Islet precursor cell (in vitro differentiated cells): Measurements from ENCODE around the gene ASIP.
A peak's percentile ranks its signal among the peaks of the same experiment; 100 is the strongest.
"Not testable (repeated sequence)": the region's sequence is repeated elsewhere in the genome, so short reads cannot be mapped to it uniquely, and the experiment has no call there.

ENCODE experiments used
- DNase-seq: peaks from one replicate; pipeline ENCODE4 v3.0.0-alpha.2; 2018

ASIP gene

DNA sequence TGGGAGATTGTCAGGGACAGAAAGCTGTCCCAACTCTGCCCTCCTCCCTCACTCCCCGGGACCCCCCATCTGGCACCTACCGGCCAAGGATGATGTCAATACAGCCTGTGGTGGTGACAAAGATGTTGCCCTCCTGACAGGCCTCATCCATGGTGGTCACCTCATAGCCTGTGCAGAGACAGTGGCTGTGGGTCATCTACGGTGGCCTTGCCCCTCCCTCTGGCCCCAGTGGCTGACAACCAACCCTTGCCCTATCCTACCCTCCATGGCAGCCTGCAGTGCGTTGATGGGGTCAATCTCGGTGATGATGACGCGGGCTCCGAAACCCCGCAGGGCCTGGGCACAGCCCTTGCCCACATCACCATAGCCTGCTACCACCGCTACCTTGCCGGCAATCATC, 49.2 kb downstream of the ASIP start:
- DNase-seq = no peak

DNA sequence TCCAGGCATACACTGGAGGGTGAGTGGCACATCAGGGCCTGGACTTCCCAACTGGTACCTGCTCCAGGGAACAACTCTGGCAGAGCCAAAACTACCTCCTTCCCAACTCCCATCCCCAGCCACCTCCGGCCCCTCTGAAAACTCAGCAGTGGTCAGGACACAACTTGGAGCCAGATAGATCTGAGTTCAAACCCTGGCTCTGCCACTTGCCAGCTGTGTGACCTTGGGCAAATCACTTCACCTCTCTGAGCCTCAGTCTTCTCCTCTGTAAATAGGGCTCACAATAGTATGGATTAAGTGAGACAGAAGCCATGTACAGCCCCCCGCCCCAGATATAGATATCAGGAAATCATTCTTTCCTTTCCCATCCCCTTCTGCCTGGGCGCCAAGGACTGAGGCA, 51.3 kb downstream of the ASIP start:
- no peak for DNase-seq

DNA sequence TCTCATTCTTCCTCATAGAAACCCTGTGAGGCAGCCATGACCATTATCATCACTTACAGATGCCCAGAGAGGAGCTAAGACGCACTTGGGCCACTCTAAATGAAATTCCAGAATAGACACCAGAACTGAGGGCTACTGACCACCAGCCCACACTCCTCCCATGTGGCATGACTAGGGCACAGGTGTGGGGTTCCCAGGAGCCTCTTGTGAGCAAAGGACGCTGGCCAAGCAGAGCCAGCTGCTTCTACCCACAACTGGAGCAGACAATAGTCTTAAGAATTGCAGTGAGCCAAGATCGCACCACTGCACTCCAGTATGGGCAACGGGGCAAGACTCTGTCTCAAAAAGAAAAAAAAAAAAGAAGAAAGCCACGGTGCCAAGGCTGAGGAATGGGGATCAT, 51.9 kb downstream of the ASIP start:
- DNase-seq = no peak

DNA sequence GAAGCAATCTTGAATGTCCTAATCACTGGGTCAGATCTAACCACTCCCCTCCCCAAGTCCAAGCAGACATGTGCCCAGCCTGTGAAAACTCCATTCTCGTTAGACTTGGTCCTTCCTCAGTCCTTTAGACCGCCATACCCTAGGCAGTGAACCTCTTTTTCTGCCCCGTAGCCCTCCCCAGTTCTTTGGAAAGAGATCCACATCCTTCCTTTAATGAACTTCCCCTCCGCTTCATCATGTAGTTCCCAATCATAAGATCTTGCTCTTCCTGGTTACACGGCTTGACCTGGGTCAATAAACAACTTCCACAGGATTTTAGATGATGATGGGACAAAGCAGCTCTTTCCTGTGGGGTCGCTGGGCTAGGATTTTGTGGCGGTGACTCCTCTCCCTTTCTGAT, 52.4 kb downstream of the ASIP start:
- DNase-seq = no peak

DNA sequence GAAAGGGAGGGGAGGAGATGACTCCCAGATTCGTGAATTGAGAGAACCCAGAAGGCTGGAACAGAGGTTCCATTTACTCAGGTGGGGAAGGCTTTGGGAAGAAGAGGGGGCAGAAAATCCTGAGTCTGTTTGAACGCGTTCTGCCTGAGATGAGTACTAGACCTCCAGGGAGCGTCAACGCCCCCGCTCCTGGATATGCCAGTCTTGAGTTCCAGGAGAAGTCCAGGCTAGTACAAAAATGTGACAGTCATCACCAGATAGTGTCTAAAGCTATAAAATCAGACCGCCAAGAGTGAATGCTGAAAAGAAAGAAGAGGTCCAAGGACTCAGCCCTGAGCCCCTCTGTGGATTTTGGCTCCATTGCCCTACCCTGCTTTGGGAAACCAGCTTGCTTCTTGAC, 53.3 kb downstream of the ASIP start:
- DNase-seq = no peak

DNA sequence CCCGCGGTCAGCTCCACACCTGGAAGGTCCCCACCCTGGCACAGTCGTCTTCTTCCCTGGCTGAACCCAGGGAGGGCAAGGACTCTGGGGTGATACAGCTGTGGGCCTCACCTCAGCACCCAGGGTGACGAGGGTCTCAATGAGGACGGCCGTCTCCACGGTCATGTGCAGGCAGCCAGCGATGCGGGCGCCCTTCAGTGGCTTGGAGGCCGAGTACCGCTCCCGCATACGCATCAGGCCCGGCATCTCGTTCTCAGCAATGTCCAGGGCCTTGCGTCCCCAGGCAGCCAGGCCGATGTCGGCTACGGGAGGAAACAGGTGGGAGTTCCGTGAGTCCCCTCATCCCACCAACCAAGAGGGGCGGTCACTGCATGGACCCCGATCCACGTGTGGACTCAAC, 54.1 kb downstream of the ASIP start:
- no peak for DNase-seq

DNA sequence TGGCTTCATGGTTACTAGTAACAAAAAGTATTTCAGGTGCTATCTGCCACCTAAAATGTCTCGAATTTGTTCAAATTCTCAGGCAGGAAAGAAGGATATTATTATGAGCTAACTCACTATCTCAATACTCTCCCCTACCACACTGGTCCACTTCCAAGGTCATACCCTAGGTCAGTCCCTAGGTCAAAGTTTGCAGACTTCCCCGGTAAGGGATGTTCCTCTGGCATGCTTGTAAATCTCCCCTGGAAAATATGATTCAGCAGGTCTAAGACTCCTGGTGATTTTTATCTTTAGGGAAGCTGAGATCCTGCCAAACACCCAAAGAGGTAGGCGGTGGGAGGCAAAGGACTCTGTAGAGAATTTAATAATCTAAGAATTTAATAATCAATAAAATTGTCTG, 55.2 kb downstream of the ASIP start:
- DNase-seq = no peak

DNA sequence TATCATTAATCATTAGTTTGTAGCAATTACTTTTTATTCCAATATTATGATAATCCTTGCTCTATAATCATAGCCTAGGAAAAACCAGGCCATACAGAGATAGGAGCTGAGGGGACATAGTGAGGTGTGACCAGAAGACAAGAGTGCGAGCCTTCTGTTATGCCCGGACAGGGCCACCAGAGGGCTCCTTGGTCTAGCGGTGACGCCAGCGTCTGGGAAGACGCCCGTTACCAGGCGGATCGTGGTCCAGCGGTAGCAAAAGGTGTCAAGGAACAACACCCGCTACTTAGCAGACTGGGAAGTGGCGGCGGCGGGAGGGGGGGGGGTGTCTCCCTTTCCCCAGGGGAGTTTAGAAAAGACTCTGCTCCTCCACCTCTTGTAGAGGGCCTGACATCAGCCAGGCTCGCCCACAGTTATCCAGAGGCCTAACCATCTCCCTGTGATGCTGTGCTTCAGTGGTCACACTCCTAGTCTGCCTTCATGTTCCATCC, 57.1 kb downstream of the ASIP start:
- DNase-seq = not testable (repeated sequence)

DNA sequence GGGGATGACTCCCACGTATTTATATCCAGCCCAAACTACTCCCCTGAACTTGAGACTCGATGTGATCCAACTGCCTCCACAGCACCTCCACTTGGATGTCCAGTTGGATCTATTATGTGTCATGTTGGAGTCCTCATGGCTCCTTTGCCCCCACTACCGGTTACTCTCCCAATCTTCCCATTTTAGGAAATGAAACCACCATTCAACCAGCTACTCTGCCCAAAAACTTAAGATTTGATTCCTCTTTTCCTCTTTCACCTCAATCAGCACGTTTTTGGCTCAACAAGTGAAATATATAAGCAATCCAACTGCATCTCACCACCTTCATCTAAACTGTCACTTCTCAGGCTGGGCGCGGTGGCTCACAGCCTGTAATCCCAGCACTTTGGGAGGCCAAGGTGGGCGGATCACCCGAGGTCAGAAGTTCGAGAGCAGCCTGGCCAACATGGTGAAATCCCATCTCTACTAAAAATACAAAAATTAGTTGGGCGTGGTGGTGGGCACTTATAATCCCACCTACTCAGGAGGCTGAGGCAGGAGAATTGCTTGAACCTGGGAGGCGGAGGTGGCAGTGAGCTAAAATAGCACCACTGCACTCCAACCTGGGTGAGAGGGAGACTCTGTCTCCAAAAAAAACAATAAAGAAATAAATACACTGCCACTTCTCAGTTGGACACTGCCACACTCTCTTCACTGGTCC, 58.5 kb downstream of the ASIP start:
- no peak for DNase-seq

DNA sequence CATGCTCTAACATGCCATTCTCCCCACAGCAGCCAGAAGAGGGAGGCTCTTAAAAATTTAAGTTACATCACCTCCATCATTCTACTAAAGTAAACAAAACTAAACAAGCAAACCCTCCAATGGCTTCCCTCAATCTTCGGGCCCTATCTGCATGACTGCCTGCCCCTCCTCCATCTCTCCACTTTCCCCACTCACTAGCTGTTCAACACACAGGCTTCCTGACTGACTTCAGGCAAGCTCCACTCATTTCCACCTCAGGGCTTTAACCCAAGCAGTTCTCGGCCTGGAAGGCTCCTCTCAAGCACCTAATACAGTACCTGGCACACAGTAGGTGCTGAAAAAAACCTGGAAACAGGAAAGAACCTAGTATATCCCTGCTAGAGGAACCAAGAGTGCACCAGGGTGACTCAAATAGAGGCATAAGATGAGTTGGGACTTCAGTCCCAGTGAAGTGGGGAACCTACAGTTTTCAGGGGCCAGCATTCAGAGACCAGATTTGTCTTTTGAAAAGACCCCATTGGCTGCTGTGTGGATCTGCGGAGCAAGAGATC, 59.1 kb downstream of the ASIP start:
- no peak for DNase-seq

DNA sequence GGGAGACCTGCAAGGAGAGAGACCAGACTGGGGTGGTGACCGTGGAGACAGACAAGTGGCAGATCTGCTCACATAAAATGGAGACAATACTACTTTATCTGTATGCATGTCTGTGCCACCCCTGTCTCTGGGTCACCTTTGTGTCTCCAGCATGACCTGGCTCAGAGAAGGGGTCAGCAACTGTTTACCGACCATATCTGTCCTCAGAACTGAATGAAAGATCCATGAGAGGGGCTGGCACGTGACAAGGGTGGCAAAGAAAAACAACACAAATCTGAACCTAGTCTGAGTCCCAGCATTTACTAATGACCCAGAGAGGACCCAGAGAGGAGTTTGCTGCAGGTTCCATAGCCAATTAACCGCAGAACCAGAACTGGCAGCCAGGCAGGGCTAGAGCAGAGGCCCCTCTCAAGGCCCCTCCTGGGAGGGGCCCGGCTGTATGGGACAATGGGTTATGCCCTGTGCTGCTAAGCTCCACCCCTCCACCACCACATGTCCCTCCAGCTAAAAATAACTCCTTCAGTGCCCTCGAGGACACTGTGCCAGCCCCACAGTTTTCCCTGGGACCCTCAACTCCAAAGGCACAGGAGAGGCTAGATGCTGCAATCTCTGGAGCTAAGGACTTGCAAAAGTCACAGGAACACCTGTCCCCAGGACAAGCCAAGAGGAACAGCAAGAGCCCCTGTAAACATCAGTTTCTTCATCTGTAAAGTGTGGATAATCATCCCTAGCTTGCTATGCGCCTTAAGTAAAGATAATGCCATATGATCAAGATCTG, 59.8 kb downstream of the ASIP start:
- DNase-seq = no peak

DNA sequence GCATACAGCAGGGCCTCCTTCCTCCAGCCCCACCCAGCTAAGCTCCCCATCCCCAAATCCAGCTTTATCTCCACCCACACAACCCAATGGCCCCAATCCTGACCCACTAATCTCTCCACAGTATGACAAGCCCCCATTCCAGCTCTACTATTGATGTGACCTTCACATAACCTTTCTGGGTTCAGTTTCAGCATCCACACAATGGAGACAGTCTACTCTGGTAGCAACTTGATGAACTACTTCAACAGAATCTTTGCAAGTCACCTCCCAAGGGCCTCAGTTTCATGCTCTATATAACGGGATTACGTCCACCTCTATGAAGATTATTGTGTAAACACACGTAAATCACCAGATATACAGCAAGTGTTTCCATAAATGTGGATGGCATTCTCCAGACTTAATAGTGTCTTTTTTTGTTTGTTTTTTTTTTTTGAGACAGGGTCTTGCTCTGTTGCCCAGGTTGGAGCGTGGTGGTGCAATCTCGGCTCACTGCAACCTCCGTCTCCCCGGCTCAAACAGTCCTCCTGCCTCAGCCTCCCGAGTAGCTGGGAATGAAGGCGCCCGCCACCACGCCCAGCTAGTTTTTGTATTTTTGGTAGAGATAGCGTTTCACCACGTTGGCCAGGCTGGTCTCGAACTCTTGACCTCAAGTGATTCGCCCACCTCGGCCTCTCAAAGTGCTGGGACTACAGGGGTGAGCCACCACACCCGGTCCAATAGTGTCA, 60.5 kb downstream of the ASIP start:
- DNase-seq = no peak

DNA sequence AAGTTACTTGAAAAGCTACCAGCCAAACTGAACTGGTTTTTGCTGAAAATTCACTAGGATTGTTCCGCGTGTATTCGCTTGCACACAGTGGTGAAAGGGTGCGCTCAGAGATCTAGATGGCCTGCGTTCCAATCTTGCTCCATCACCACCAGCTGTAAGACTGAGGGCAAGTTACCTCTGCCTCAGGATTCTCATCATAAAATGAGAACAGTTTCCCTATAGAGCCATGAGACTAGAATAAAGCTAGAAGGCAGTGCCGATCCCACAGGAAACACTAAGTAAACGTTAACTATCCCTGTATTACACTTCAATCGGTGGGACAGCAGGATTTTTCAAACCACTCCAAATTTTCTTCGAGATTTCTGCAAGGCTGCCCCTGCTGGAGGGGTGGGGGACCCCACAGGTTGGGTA, 61.1 kb downstream of the ASIP start:
- DNase-seq = no peak

DNA sequence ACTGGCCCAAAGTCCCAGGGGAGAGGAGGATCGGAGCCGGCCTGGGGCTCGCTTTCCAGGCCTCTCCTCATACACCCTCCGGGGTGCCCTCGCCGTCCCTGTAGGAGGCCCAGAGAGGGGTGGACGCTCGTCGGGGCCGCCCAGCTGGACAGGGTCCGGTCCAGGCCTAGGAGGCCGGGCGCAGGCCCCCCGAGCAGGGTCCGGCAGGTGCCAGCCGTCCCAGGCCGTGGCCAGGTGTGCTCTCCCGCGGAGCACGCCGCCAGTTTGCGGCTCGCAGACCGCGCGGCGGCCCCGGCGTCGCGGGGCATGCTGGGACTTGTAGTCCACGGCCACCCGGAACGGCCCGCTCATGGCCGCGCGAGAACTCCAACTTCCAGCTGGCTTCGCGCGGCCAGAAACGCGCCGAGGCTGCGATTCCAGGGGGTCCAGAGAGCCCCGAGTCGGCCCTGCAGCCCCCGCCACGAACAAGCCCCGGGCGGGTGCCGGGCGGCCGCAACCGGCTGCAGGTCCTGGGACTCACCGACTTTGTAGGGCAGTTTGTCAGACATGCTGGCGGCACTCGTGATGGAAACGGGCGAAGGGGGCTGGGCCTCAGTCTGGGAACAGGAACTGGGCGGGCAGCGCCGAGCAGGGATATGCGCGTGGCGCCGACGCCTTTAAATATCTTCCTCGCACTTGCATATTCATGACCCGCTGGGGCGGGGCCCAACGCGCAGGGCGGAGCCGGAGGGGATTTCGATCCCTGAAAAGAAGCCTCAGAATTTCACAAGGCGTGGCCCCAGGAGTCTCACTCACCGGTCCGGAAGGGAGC, 61.7 kb downstream of the ASIP start, which contains the start of gene AHCY:
Gene AHCY, minus strand, starts transcription at position 633 of the 811 bp plus-strand sequence. Its CDS starts 85 bp downstream, at position 548.
- DNase-seq = peak; percentile 99

DNA sequence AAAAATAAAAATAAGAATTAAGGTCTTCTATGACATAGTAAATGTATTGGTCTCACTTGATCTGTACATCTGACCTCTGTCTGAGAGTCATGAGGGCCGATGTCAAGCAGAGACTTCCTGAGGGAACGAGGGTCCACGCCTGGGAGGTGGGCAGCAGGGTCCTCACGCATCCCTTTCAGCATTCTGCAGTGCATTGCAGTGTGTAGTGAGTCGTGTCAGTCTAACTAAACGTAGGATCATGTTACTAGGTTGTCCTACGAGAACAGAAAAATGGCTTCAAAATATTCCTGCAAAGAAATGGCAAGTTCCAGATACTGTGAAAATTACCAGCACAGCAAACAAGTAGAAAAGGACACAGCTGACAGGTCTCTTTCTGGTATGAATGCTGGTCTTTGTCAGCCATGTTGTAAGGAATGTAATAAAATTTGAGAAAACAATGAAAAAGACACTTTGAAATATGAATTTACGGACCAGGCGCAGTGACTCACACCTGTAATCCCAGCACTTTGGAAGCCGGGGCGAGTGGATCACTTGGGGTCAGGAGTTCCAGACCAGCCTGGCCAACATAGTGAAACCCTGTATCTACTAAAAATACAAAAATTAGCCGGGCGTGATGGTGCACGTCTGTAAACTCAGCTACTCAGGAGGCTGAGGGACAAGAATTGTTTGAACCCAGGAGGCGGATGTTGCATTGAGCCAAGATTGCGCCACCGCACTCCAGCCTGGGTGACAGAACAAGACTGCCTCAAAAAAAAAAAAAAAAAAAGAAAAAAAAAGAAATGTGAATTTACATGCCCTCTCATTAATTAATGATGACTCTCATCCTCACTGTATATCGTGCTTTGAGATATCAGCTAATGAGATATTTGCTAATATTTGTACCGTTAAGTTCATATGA, 64.4 kb downstream of the ASIP start:
- no peak for DNase-seq

DNA sequence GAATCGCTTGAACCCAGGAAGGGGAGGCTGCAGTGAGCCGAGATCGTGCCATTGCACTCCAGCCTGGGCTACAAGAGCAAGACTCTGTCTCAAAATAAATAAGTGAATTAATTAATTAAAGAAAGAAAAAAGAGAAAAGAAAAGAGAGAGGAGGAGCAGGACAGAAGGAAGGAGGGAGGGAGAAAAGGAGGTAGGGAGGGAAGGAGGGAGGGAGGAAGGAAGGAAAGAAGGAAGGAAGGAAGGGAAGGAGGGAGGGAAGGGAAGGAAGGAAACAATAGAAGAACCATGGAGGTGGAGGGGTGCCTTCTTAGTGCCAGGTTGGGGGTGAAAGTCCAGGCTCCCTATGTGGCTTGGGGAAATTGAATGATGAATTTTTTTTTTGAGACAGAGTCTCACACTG, 68.5 kb downstream of the ASIP start:
- no peak for DNase-seq

DNA sequence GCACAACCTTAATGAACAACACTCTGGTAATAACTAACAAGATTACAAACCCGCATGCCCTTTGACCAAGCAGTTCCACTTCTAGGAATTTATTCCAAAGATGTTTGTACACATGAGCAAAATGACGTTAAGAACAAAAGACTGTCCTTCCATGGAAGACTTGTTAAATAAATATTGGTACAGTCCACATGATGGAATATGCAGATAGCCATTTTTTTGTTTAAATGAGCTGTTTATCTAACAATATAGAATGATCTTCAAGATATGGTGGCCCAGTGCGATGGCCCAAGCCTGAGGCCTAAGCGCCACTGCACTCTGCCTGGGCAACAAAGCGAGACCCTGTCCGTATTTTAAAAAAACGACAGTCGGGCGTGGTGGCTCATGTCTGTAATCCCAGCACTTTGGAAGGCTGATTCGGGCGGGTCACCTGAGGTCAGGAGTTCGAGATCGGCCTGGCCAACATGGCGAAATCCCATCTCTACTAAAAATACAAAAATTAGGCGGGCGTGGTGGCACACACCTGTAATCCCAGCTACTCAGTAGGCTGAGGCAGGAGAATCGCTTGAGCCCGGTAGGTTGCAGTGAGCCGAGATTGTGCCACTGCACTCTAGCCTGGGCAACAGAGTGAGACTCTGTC, 69.4 kb downstream of the ASIP start:
- DNase-seq = no peak

DNA sequence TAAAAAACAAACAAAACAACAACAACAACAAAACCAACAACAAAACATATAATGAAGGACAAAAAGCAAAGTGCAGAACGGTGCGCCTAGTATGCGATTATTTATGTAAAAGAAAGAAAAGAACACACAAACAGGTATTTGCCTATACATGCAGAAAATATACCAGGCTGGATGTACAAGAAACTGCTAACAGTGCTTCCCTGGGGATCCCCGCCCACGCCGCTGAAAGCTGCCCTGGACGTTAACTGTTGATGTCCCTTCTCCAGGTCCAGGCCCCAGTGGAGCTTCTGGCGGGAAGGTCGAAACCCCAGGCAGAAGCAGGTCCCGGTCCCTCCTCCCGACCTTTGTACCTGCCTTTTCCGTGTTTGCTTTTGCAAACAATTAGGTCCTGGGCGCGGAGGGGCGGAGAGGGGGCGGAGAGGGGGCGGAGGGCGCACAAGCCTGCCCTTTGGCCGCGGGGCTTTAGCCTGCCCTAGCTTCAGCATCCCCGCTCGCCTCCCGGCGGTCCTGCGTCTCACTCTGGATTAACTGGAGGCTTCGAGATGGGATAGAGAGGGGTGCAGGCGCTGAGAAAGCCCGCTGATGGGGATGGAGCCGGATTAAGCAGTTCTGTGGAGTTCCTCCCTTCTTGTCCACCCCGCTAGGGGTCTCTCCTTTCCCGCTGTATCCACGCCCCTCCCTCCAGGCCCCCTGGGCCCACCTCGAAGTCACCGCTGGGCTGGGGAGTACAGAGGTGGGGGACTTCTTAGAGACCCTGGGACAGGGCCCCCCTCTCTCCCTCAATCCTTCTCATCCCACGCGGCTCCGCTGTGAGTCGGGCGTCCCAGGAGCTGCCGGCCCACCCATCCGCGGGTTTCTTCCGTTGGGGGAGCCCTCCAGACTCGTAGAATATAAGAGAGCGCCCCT, 70.1 kb downstream of the ASIP start:
- peak; percentile 84 for DNase-seq

DNA sequence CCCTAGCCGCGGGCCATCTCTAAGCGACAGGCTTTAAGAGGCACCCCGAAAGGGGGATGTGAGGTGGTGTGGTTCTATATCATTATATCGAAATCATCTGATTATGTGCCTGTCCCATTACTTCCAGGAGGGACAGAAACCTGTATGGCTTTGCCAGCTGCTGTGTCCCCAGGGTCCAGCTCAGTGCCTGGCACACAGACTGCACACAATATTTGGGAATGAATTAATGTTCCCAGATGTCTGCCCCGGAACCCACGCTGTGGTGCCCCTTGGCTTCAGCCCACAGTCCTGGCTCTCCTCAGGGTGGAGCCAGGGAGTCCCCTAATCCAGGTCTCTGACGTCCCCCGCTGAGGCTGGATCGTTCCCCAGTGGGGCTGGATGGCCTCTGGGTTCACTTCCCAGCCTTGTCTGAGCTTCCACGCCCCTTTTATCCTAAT, 70.8 kb downstream of the ASIP start:
- DNase-seq = no peak
